T-helper 1 cell (primary cell): ENCODE results near the gene YPEL1.

ENCODE experiments used
- DNase-seq, 5 donors: peaks; one replicate each; pipeline ENCODE4 v3.0.0-alpha.2; 2012 to 2020
- total RNA-seq, 4 donors: gene quantifications; one replicate each; lab custom pipeline; 2026; lab: John Stamatoyannopoulos, UW

YPEL1 gene
- total RNA-seq: 9.0 to 13.1 (median 12.1) reads per million in 4 donors

- DNase-seq: peak; percentile 92 to 98 (median 94)
Measured at GRCh38 chr22:21735200-21736083, at the start of gene YPEL1. Gene YPEL1 (minus strand): TSS chr22:21735794. CDS start chr22:21710744, 25,050 bp downstream.

GRCh38 chr22:21780259-21780658 lies 44.7 kb upstream of the YPEL1 start:
- DNase-seq: no peak

- DNase-seq: no peak
Measured at GRCh38 chr22:21779444-21779843, 43.9 kb upstream of the YPEL1 start.

- DNase-seq: no peak
Measured at GRCh38 chr22:21778705-21779363, 43.2 kb upstream of the YPEL1 start.

- DNase-seq: no peak
Measured at GRCh38 chr22:21771631-21771976, 36.0 kb upstream of the YPEL1 start.

- no peak for DNase-seq
Measured at GRCh38 chr22:21768435-21768834, 32.8 kb upstream of the YPEL1 start.

GRCh38 chr22:21766691-21767462 lies 31.3 kb upstream of the YPEL1 start:
- peak; percentile 14 to 92 (median 37) for DNase-seq

GRCh38 chr22:21765909-21766529 lies 30.4 kb upstream of the YPEL1 start:
- no peak for DNase-seq

- peak in 1 of 5 donors; percentile 20 for DNase-seq
Measured at GRCh38 chr22:21764038-21764804, 28.6 kb upstream of the YPEL1 start.

- DNase-seq: peak in 2 of 5 donors; percentile 6 to 79
Measured at GRCh38 chr22:21762712-21763581, 27.4 kb upstream of the YPEL1 start.

- DNase-seq: no peak
Measured at GRCh38 chr22:21761994-21762680, 26.5 kb upstream of the YPEL1 start.

GRCh38 chr22:21761086-21761485 lies 25.5 kb upstream of the YPEL1 start:
- peak in 1 of 5 donors; percentile 62 for DNase-seq

- peak in 1 of 5 donors; percentile 69 for DNase-seq
Measured at GRCh38 chr22:21760640-21761039, 25.0 kb upstream of the YPEL1 start.

- DNase-seq: no peak
Measured at GRCh38 chr22:21759646-21760376, 24.2 kb upstream of the YPEL1 start.

GRCh38 chr22:21759093-21759492 lies 23.5 kb upstream of the YPEL1 start:
- DNase-seq: no peak

GRCh38 chr22:21758091-21758864 lies 22.7 kb upstream of the YPEL1 start:
- no peak for DNase-seq

GRCh38 chr22:21755851-21756284 lies 20.3 kb upstream of the YPEL1 start:
- no peak for DNase-seq

GRCh38 chr22:21754523-21754922 lies 18.9 kb upstream of the YPEL1 start:
- DNase-seq: no peak
